HFFc6 (cell line): ENCODE measurements around the gene PMEPA1. TPM values are rescaled to one million over a fixed set of nuclear protein-coding genes. Genes with fewer than 3 reads are reported as not detected.

Source experiments
- DNase-seq: peaks from one replicate; pipeline ENCODE4 v3.0.0-alpha.2; 2018
- H3K27ac Mint-ChIP-seq: 2 replicates; pipeline ENCODE4 v1.8.0; 2020; ENCODE audit warnings: mild to moderate bottlenecking, mixed read lengths
- H3K27me3 Mint-ChIP-seq: 2 replicates; pipeline ENCODE4 v1.8.0; 2021; ENCODE audit warnings: mild to moderate bottlenecking, moderate library complexity, mixed read lengths; ENCODE audit not compliant: insufficient read depth
- H3K36me3 Mint-ChIP-seq: 2 replicates; pipeline ENCODE4 v1.8.0; 2021; ENCODE audit warnings: low read depth, mixed read lengths
- H3K4me1 Mint-ChIP-seq: 2 replicates; pipeline ENCODE4 v1.8.0; 2020; ENCODE audit warnings: low read depth, mixed read lengths
- H3K4me3 Mint-ChIP-seq: 2 replicates; pipeline ENCODE4 v1.8.0; 2020; ENCODE audit warnings: mild to moderate bottlenecking, moderate library complexity, mixed read lengths
- H3K9me3 Mint-ChIP-seq: 2 replicates; pipeline ENCODE4 v1.8.0; 2020; ENCODE audit warnings: mild to moderate bottlenecking, mixed read lengths
- CTCF ChIP-seq: fragments of 200-600 bp; sonication (generic); IDR thresholded peaks from 2 replicates; pipeline ENCODE4 v1.5.0; 2021; ENCODE audit warnings: antibody characterized with exemption, mild to moderate bottlenecking
- total RNA-seq, 6 experiments: library from RNA; stranded (reverse); fragmentation: NEBNext Ultra II Directional; extraction: Animal tissue kit (Norgen Biotek cat#: 25700); gene quantifications; 2 replicates in 1 of 6; 3 replicates in 5 of 6; pipeline ENCODE4 v1.2.3, GENCODE V29; 2021

Gene PMEPA1
- total RNA-seq, 6 experiments from 2014 or later = 4.7 to 8.0 (median 5.3) TPM

- no peak for TF ChIP-seq CTCF
- peaks cover 5% of the 10 kb centered on the region for H3K27me3 Mint-ChIP-seq
- H3K36me3 Mint-ChIP-seq = no peaks in the 10 kb centered on the region
- peak; percentile 77 for DNase-seq
- H3K4me3 Mint-ChIP-seq = peak overlapping the region; percentile 5; the same call in 1 of the 2 replicates
- no peak overlapping the region for H3K27ac Mint-ChIP-seq
- H3K9me3 Mint-ChIP-seq = no peaks in the 10 kb centered on the region
- H3K4me1 Mint-ChIP-seq = peaks cover 68% of the 10 kb centered on the region
Measured at GRCh38 chr20:57714409-57715267, 4.8 kb upstream of the PMEPA1 start.

- Mint-ChIP-seq H3K36me3 (no peaks in the 10 kb centered on the region), H3K27me3 (peaks cover 5% of the 10 kb centered on the region), H3K9me3 (no peaks in the 10 kb centered on the region), H3K4me3 (no peak overlapping the region), H3K4me1 (peaks cover 64% of the 10 kb centered on the region), H3K27ac (no peak overlapping the region)
- TF ChIP-seq CTCF = no peak
- DNase-seq = no peak
Measured at GRCh38 chr20:57713951-57714350, 4.1 kb upstream of the PMEPA1 start.

DNA sequence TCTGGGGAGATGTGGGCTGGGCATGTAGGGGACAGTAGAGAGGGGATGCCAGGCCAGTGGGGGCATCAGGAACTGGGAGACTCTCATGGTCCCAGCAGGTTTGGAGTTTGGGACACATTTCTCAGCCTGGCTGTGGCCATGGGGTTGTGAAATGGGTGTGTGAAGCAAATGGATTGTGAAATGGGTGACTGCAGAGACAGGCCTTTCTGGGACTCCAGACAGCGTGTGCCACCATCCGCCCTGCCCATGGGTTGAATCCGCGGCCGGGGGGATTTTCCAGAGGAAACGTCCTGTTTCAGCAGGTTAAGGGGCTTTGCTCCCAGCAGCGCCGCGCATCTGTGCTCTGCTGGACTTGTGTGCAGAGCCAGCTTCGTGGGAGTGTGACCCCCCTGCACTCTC, 3.7 kb upstream of the PMEPA1 start:
- peaks cover 5% of the 10 kb centered on the region for H3K27me3 Mint-ChIP-seq

DNA sequence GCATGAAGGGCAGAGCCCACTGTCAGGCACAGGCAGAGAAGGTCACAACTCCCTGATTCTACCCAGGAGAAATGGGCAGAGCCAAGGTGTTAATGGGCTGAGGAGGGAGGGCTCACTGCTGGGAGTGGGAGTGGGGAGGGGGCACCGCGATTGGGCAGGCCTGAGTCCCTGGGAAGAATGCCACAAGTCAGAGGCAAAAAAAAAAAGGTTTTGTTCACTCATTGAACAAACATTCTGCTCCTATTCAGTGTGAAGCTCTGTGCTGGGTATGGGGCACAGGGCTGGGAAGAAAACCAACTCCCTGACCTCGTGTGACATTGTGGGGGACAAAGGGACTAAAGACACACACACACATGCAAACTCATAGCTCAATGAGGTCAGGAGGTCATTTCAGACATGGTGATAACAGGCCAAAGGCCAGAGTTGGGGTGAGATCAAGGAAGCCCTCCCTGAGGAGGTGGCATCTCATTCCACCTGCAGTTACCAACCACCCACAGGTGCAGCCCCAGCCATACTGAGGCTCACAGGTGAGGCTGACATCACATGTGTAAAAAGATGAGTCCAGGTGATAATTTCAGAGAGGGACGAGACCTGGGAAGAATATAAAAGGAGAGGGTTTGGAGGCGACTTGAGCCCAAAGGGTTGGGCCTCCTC, 3.2 kb upstream of the PMEPA1 start:
- no peak for TF ChIP-seq CTCF
- Mint-ChIP-seq H3K36me3 (no peaks in the 10 kb centered on the region), H3K27ac (no peak overlapping the region), H3K9me3 (no peaks in the 10 kb centered on the region), H3K4me1 (peaks cover 62% of the 10 kb centered on the region), H3K4me3 (no peak overlapping the region), H3K27me3 (peaks cover 5% of the 10 kb centered on the region)
- DNase-seq = no peak

More for the DNA sequence above, 3.7 kb upstream of the PMEPA1 start:
- Mint-ChIP-seq H3K9me3 (no peaks in the 10 kb centered on the region), H3K4me1 (peaks cover 64% of the 10 kb centered on the region), H3K27ac (no peak overlapping the region), H3K4me3 (no peak overlapping the region), H3K36me3 (no peaks in the 10 kb centered on the region)
- no peak for DNase-seq
- no peak for TF ChIP-seq CTCF

DNA sequence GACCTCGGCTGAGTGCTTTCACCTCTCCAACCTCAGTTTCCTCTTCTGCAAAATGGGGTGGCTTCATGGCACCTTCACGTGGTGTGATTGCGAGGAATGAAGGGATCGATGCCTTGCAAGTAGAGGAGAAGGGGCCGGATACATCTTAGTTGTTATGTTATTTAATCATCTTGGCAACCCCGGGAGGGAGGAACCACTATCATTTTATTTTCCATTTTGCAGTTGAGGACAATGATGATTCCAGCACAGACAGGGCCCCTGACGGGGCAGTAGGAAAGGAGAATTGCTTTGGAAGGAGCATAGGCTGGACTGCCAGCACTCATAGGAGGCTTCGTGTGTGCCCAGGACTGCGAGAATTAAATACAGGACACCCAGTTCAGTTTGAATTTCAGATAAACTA, 2.5 kb upstream of the PMEPA1 start:
- H3K9me3 Mint-ChIP-seq = no peaks in the 10 kb centered on the region
- no peak overlapping the region for H3K4me3 Mint-ChIP-seq
- peaks cover 55% of the 10 kb centered on the region for H3K4me1 Mint-ChIP-seq
- no peak for DNase-seq
- H3K36me3 Mint-ChIP-seq = no peaks in the 10 kb centered on the region
- no peak for TF ChIP-seq CTCF
- no peak overlapping the region for H3K27ac Mint-ChIP-seq
- peaks cover 7% of the 10 kb centered on the region for H3K27me3 Mint-ChIP-seq
